ENCODE measurements around the gene CRIP3. TPM values are rescaled to one million over a fixed set of nuclear protein-coding genes. Genes with fewer than 3 reads are reported as not detected.
A peak's percentile ranks its signal among the peaks of the same experiment; 100 is the strongest.

The CRIP3 gene
- total and polyA plus RNA-seq, 2 of the 13 experiments (the other 11 are each of a cell fraction or from before 2014, with no cell fraction given): 6.3 to 9.3 TPM

DNA sequence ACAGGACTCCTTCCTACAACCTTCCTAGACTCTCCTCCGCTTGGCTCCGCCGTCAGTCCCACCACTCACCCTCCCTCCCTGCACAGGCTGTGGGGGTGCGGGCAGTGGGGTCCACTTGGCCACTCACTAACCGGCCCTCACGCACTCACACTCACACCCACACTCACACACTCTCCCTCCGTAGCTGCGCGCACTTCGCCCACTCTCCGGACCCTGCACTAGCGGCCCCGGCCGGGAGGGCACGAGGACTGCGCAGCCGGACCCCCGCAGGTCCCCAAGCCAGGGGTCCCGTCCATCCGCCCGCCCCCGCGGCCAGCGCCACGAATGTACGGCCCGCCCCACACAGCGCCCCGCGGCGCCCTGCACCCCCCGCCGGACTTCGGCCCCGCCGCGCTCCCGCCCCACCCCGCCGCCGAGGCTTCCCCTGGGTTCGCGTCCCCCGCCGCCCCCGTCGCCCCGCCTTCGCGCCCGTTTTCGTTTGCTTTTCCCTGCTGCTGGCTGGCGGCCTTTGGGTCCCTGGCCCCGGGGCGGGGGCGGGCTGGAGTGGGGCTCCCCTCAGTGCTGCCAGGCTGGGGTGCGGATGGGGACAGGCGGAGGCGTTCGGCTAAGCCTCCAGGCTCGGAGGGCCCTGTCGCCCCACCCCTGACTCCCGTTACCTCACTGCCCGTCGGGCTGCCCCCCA lies 33.6 kb downstream of the CRIP3 start (continued):
- TF ChIP-seq HMGXB4 (CRISPR knock-in tag; IDR thresholded peaks at IDR 0.05; ENCODE audit: borderline replicate concordance in 1 of 2, low read depth in 1 of 2) (peak; percentile 69 to 80), KLF12 (CRISPR knock-in tag; IDR thresholded peaks at IDR 0.05; ENCODE audit: borderline replicate concordance) (peak; percentile 80), ZNF274 (CRISPR knock-in tag; IDR thresholded peaks at IDR 0.05) (peak; percentile 59; the same call in 1 of the 2 replicates), ISX (CRISPR knock-in tag; conservative IDR thresholded peaks at IDR 0.05) (no peak), ZFP36L2 (CRISPR knock-in tag; IDR thresholded peaks at IDR 0.05) (no peak), HOXA9 (CRISPR knock-in tag; IDR thresholded peaks at IDR 0.05; ENCODE audit: borderline replicate concordance) (no peak), ZBTB21 (CRISPR knock-in tag; IDR thresholded peaks at IDR 0.05) (no peak), YY1 (IDR thresholded peaks at IDR 0.05; ENCODE audit: insufficient read depth, insufficient replicate concordance, low read depth, low read length) (peak; percentile 55), SCMH1 (CRISPR knock-in tag; IDR thresholded peaks at IDR 0.05; ENCODE audit: borderline replicate concordance) (no peak), CEBPB (IDR thresholded peaks at IDR 0.05; ENCODE audit: borderline replicate concordance, low read depth, low read length) (no peak), ZBTB4 (CRISPR knock-in tag; IDR thresholded peaks at IDR 0.05; ENCODE audit: borderline replicate concordance) (no peak), ZNF33B (CRISPR knock-in tag; IDR thresholded peaks at IDR 0.05) (no peak; the same call in 1 of the 2 replicates), ZNF253 (CRISPR knock-in tag; IDR thresholded peaks at IDR 0.05; ENCODE audit: borderline replicate concordance) (no peak), ZSCAN30 (CRISPR knock-in tag; IDR thresholded peaks at IDR 0.05) (no peak), ZMAT3 (CRISPR knock-in tag; conservative IDR thresholded peaks at IDR 0.05) (no peak), ZNF30 (CRISPR knock-in tag; IDR thresholded peaks at IDR 0.05) (peak; percentile 72; the same call in 1 of the 2 replicates), ZNF101 (CRISPR knock-in tag; IDR thresholded peaks at IDR 0.05; ENCODE audit: borderline replicate concordance, low read depth) (peak; percentile 90; the same call in 1 of the 2 replicates), SNAPC5 (CRISPR knock-in tag; IDR thresholded peaks at IDR 0.05; ENCODE audit: borderline replicate concordance) (no peak), PBX2 (CRISPR knock-in tag; IDR thresholded peaks at IDR 0.05) (no peak), CBX1 (IDR thresholded peaks at IDR 0.05; ENCODE audit: low read depth) (no peak), HNRNPK (IDR thresholded peaks at IDR 0.05; ENCODE audit: low read depth, low read length, poor library complexity, severe bottlenecking) (no peak)
- TF ChIP-seq, protein P1, sequence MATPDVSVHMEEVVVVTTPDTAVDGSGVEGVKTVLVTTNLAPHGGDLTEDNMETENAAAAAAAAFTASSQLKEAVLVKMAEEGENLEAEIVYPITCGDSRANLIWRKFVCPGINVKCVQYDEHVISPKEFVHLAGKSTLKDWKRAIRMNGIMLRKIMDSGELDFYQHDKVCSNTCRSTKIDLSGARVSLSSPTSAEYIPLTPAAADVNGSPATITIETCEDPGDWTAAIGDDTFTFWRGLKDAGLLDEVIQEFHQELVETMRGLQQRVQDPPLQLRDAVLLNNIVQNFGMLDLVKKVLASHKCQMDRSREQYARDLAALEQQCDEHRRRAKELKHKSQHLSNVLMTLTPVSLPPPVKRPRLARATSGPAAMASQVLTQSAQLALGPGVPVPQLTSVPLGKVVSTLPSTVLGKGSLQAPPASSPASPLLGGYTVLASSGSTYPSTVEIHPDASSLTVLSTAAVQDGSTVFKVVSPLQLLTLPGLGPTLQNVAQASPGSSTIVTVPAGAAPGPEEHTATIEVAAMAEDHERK (CRISPR knock-in tag; IDR thresholded peaks at IDR 0.05; ENCODE audit: low read depth): no peak
